Neural crest cell (in vitro differentiated cells): ENCODE measurements around the gene TSPEAR. TPM values are rescaled to one million over a fixed set of nuclear protein-coding genes. Genes with fewer than 3 reads are reported as not detected.
"Not testable (repeated sequence)": the region's sequence is repeated elsewhere in the genome, so short reads cannot be mapped to it uniquely, and the experiment has no call there.

Experiments used
- DNase-seq: peaks from one replicate; pipeline ENCODE4 v3.0.0; 2021; ENCODE audit warnings: low read depth, mixed read lengths, low spot score
- H3K27ac Mint-ChIP-seq: one replicate; pipeline ENCODE4 v1.8.0; 2021; ENCODE audit warnings: mild to moderate bottlenecking, mixed read lengths; ENCODE audit not compliant: unreplicated experiment
- H3K27me3 Mint-ChIP-seq: 2 replicates; pipeline ENCODE4 v1.8.0; 2021; ENCODE audit warnings: low read depth, mild to moderate bottlenecking, mixed read lengths
- H3K36me3 Mint-ChIP-seq: 2 replicates; pipeline ENCODE4 v1.8.0; 2021; ENCODE audit warnings: low read depth, mild to moderate bottlenecking, mixed read lengths
- H3K4me1 Mint-ChIP-seq: 2 replicates; pipeline ENCODE4 v1.8.0; 2021; ENCODE audit warnings: mixed read lengths
- H3K4me3 Mint-ChIP-seq: one replicate; pipeline ENCODE4 v1.8.0; 2021; ENCODE audit warnings: mild to moderate bottlenecking, mixed read lengths
- H3K9me3 Mint-ChIP-seq: 2 replicates; pipeline ENCODE4 v1.8.0; 2021; ENCODE audit warnings: mixed read lengths
- total RNA-seq: library from RNA; stranded (reverse); gene quantifications from 2 replicates; pipeline ENCODE4 v1.2.1, GENCODE V29; 2021
- TF ChIP-seq, protein P1 (sequence below): fragments of 200-600 bp; sonication (generic); conservative IDR thresholded peaks from 2 replicates; pipeline ENCODE4 v1.5.0; 2021; ENCODE audit warnings: antibody characterized with exemption, mild to moderate bottlenecking

The TSPEAR gene
- total RNA-seq, 1 donor from 2014 or later: not detected

DNA sequence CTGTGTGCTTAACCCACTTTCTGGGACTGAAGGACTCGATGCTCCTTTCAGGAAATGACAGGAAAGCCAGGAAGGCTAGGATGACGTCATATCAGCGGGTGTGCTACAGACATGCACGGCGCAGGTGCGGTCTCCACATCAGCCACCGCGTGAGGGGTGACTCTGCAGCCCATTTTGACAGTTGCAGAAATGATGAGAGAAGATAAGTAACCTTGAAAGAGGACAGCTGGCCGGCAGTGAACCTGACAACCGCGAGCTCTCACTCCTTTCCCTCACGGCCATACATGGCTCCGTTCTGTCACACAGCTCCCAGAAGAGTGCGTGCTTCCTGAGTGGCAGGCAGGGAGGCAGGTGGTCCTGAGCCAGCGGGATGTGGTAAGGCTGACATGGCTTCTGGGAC, 129.3 kb downstream of the TSPEAR start:
- Mint-ChIP-seq H3K9me3 (peaks cover 10% of the 10 kb centered on the region), H3K27me3 (peaks cover 32% of the 10 kb centered on the region), H3K36me3 (peaks cover 13% of the 10 kb centered on the region), H3K27ac (no peak overlapping the region), H3K4me1 (peaks cover 12% of the 10 kb centered on the region), H3K4me3 (no peak overlapping the region)
- no peak for DNase-seq
- TF ChIP-seq, protein P1, sequence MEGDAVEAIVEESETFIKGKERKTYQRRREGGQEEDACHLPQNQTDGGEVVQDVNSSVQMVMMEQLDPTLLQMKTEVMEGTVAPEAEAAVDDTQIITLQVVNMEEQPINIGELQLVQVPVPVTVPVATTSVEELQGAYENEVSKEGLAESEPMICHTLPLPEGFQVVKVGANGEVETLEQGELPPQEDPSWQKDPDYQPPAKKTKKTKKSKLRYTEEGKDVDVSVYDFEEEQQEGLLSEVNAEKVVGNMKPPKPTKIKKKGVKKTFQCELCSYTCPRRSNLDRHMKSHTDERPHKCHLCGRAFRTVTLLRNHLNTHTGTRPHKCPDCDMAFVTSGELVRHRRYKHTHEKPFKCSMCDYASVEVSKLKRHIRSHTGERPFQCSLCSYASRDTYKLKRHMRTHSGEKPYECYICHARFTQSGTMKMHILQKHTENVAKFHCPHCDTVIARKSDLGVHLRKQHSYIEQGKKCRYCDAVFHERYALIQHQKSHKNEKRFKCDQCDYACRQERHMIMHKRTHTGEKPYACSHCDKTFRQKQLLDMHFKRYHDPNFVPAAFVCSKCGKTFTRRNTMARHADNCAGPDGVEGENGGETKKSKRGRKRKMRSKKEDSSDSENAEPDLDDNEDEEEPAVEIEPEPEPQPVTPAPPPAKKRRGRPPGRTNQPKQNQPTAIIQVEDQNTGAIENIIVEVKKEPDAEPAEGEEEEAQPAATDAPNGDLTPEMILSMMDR: no peak

DNA sequence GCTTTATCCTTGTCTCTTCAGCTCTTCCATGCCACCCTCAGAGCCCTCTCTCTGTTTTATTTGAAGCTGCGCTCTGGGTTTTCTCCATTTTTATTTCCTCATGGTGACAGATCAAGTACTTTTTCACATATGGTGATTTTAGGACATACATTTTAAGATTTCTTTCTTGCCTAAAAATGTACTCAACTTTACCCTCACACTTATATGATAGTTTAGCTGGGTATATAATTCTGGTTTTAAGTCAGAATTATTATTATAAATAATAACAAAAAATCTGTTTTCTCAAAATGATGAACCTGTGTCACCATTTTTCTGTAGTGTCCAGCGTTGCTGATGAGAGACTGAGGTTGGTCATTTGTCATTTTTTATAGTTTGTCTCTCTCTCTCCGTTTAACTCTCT, 130.2 kb downstream of the TSPEAR start:
- TF ChIP-seq, protein P1: no peak
- peaks cover 28% of the 10 kb centered on the region for H3K27me3 Mint-ChIP-seq
- H3K4me1 Mint-ChIP-seq: peaks cover 12% of the 10 kb centered on the region
- H3K9me3 Mint-ChIP-seq: peaks cover 12% of the 10 kb centered on the region
- no peak for DNase-seq
- peaks cover 17% of the 10 kb centered on the region for H3K36me3 Mint-ChIP-seq
- H3K27ac Mint-ChIP-seq: no peak overlapping the region
- no peak overlapping the region for H3K4me3 Mint-ChIP-seq

DNA sequence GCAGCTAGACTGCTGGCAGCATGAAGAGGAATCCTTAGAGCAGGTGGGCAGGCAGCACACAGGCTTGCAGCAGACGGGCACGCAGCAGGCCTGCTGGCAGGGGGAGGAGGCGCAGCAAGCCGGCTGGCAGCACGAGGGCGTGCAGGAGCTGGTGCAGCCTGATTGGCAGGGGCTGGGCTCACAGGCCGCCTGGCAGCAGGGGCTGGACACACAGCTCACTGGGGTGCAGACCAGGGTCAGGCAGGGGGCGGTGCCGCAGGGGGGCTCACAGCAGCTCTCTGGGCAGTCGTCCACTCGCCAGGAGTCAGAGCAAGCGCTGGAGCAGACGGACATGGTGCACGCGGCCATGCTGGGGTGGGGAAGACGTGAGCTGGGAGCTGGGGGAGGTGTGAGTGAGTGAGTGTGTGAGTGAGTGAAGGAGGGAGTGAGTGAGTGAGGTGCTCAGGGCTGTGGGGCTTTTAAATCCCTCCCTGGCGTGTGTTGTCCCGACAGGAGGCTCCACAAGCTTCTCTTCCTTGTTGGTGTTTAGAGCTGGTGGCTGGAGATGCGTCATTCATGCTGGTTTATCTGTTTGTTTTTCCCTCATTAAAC, 131.0 kb downstream of the TSPEAR start, which contains the start of gene KRTAP10-5:
TSS of gene KRTAP10-5 (minus strand) at position 374 of the 591 bp plus-strand sequence. CDS start at position 348, 26 bp downstream.
- Mint-ChIP-seq H3K9me3 (peaks cover 12% of the 10 kb centered on the region), H3K27me3 (peaks cover 21% of the 10 kb centered on the region), H3K36me3 (peaks cover 17% of the 10 kb centered on the region)
- H3K27ac Mint-ChIP-seq, H3K4me3 Mint-ChIP-seq, H3K4me1 Mint-ChIP-seq, DNase-seq: not testable (repeated sequence)

DNA sequence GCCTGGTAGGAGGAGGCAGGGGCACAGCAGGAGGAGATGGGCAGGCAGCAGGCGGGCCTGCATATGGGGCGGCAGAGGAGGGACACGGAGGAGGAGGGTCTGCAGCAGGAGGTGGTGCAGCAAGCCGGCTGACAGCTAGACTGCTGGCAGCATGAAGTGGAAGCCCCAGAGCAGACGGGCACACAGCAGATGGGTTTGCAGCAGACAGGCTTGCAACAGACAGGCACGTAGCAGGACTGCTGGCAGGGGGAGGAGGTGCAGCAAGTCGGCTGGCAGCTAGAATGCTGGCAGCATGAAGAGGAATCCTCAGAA, 131.6 kb downstream of the TSPEAR start:
- peaks cover 7% of the 10 kb centered on the region for H3K4me1 Mint-ChIP-seq
- no peak overlapping the region for H3K4me3 Mint-ChIP-seq
- H3K9me3 Mint-ChIP-seq: peaks cover 12% of the 10 kb centered on the region
- peaks cover 18% of the 10 kb centered on the region for H3K27me3 Mint-ChIP-seq
- H3K27ac Mint-ChIP-seq: no peak overlapping the region
- DNase-seq: no peak
- TF ChIP-seq, protein P1: no peak
- peaks cover 17% of the 10 kb centered on the region for H3K36me3 Mint-ChIP-seq

DNA sequence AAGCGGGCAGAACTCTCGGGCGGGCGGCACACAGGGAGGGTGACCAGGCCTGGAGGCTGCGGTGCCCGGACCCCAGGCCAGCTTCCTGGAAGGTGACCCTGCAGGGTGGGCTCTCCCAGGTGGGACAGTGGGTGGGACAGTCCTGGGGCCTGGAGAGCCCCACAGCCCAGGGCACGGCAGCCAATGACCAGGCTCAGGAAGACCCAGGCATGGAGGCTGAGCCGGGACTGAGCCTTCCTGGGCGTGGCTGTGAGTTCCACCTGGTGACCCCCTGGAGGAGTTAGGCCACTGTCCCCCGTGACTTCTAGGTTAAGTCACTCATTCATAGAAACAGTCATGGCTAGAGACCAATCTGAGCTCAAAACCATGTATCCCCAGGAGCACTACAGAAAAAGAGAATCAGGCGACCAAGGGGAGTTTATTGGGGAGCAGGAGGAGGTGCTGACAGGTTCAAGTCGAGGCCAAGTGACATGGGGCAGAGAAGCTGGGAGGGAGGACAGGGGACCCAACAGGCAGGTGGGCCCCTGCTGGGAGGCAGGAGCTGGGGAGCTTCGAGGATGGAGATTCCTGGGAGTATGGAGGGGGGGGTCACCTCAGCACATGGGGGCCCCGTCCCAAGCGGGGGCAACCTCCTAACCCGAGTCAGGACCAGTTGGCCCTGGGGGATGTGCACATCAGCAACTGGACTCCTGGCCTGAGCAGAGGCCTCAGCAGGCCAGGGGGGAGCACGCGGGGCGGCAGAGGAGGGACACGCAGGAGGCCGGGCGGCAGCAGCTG, 132.1 kb downstream of the TSPEAR start:
- peaks cover 7% of the 10 kb centered on the region for H3K4me1 Mint-ChIP-seq
- H3K27ac Mint-ChIP-seq: peak overlapping the region; percentile 55
- H3K4me3 Mint-ChIP-seq: no peak overlapping the region
- H3K27me3 Mint-ChIP-seq: peaks cover 15% of the 10 kb centered on the region
- peaks cover 12% of the 10 kb centered on the region for H3K9me3 Mint-ChIP-seq
- TF ChIP-seq, protein P1: no peak
- DNase-seq: no peak
- H3K36me3 Mint-ChIP-seq: peaks cover 17% of the 10 kb centered on the region
